Mammary epithelial cell (primary cell): ENCODE results near the gene ERMP1.

ENCODE experiments used
- CTCF ChIP-seq, 2 donors: IDR thresholded peaks in 1 of 2; conservative IDR thresholded peaks in 1 of 2; 2 replicates each; pipeline ENCODE4 v1.5.1; 2011 to 2012; ENCODE audit warnings: inconsistent platforms in 2 of 2, low read length in 2 of 2, mild to moderate bottlenecking in 2 of 2, control low read depth in 1 of 2, low read depth in 1 of 2; ENCODE audit not compliant: insufficient read depth in 1 of 2; ENCODE audit errors: extremely low read depth in 1 of 2
- EZH2 ChIP-seq: IDR thresholded peaks from 2 replicates; pipeline ENCODE4 v1.6.1; 2012; ENCODE audit warnings: low read length, inconsistent platforms, borderline replicate concordance

GRCh38 chr9:5853617-5854016 lies 20.7 kb upstream of the ERMP1 start:
- TF ChIP-seq EZH2 (no peak), CTCF (conservative IDR thresholded peaks at IDR 0.05 in 1 of 2, IDR thresholded peaks at IDR 0.05 in 1 of 2; ENCODE audit: extremely low read depth in 1 of 2, insufficient read depth in 1 of 2, low read depth in 1 of 2, low read length in 2 of 2) (no peak)
